T-helper 9 cell (primary cell): Measurements from ENCODE around the gene RRBP1.
"Not testable (repeated sequence)": the region's sequence is repeated elsewhere in the genome, so short reads cannot be mapped to it uniquely, and the experiment has no call there.

Source experiments
- DNase-seq: peaks from one replicate; pipeline ENCODE4 v3.0.0-alpha.2; 2020

The RRBP1 gene

GRCh38 chr20:17661121-17661744 is 20.8 kb downstream of the RRBP1 start:
- DNase-seq, result no peak

DNA sequence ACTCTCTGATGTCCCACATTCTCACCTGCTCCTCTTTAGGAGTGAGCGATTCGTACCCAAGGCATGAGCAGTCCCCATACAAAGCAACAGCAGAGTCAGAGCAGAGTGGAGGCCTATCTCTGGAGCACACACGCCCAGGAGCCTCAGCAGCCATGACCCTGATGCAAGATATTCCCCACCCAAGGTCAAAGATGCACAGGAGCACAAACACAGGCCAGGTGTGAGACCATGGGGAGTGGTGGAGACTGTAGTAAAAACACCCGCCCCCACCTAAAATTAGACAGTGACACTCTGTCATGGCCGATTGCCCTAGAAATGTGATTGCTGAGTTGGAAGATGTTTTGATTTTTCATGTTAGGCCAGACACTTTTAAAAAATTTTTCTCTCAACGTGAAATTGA is 21.4 kb downstream of the RRBP1 start:
- DNase-seq, result no peak

- DNase-seq, result no peak
Observed at GRCh38 chr20:17659801-17660200, 22.2 kb downstream of the RRBP1 start.

DNA sequence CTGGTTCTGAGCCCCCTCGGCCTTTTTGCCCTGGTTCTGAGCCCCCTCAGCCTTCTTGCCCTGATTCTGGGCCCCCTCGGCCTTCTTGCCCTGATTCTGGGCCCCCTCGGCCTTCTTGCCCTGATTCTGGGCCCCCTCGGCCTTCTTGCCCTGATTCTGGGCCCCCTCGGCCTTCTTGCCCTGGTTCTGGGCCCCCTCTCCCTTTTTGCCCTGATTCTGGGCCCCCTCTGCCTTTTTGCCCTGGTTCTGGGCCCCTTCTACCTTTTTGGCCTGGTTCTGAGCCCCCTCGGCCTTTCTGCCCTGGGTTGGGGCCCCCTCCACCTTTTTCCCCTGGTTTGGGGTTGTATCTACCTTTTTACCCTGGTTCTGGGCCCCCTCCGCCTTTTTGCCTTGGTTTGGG is 22.7 kb downstream of the RRBP1 start:
- not testable (repeated sequence) for DNase-seq

DNA sequence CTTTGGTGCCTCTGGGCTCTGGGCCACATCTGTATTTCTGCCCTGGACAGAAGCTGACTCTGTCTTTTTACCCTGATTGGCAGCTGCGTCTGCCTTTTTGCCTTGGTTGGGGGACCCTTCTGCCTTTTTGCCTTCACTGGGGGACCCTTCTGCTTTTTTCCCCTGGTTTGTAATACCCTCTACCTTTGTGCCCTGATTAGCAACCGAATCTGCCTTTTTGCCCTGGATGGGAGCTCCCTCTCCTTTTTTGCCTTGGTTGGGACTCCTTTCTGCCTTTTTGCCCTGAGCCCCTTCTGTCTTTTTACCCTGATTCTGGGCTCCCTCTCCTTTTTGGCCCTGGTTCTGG is 23.4 kb downstream of the RRBP1 start:
- no peak for DNase-seq

- DNase-seq, result no peak
Observed at GRCh38 chr20:17657898-17658647, 24.0 kb downstream of the RRBP1 start.

DNA sequence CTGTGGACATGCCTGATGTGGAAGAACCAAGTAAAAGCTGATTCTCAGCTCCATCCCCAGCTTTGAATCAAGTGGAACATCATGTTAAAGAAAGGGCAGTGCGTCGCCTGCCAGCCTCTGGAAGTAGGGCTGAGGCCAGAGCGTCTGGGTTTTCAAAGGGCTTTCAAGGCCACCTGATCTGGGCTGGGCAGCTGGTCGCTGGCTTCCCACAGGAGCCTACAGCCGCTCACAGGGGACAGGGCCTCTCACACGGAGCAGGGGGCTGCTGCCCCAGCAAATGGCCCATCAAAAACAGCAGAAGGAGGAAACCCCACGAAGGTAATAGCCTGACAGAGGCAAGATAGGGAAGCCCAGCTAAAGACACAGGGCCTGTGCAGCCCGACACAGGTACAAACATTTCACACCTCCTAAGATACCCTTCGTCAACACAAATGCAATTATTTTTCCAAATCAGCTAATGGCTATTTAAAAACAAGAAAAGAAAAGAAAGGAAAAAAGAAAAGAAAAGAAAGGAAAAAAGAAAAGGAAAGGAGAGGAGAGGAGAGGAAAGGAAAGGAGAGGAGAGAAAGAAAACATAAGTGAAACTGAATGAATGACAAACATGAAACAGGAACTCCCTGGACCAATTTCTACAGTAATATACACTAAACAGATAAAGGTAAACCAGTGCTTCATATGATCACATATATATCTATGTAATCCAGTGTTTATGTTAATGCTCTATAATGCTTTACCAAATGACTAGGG is 24.8 kb downstream of the RRBP1 start:
- no peak for DNase-seq

- DNase-seq, result no peak
Observed at GRCh38 chr20:17655865-17656479, 26.1 kb downstream of the RRBP1 start.

DNA sequence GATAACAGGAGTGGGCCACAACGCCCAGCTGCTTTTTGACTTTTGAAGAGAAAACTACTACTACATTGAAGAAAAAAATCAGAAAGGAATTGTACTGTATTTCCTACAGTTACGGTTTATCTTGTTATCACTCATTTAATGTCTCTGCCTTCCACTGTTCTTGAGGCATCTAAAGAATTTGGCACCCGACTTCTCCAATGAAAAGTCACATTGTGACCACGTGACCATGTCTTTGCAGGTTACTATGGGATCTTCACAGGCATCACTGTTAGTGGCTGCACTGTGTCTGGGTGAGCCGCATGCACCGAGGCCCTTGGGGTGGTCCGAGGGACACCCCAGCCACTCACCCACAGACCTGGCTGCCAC is 26.8 kb downstream of the RRBP1 start:
- DNase-seq, result no peak

DNA sequence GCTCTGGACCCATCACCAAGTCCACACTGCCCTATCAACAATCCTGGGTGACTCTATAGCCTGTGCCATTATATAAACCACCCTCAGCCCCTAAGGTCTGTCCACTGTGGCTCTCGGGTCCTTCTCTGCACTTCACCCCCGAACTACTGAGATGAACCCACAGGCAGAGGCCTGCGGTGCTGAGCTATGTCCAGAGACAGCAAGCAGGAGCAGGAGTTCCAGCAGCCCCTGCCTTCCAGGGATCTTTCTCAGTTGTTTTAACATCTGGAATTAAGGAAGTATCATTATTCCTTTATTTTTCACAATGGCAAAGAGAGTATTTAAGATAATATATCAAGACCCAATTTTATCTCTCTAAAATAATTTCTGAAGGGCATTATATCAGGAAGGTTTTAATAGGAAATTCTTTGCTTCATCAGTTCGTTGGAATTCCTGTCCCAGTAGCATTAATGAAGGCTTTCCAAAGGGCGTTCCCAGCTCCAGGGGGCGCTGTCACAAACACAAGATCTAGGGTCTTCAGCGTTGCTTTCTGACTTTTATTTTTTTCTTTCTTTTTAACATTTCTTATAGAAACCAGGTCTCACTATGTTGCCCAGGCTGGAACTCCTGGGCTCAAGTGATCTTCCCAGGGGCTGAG is 27.3 kb downstream of the RRBP1 start:
- DNase-seq, result peak; percentile 11

GRCh38 chr20:17653835-17654648 is 28.0 kb downstream of the RRBP1 start:
- DNase-seq, result no peak

DNA sequence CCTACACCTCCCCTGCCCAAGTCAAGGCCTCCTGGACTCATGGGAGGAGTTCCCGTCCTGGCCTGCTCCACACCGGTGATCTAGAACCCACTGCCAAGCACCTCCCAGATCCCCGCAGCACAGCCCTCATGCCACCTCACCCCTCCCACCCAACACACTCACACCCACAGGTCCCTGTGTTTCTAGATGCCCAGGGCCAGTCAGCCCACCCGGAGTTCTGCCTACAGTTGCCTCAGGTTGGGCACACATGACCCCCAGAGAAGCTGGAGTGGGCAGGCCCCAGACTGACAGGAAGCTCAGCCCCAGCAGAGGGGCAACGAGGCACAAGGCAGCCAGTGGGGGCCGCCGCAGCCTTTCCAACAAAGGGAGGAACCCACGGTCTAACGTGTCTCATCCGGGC is 29.6 kb downstream of the RRBP1 start:
- no peak for DNase-seq

DNA sequence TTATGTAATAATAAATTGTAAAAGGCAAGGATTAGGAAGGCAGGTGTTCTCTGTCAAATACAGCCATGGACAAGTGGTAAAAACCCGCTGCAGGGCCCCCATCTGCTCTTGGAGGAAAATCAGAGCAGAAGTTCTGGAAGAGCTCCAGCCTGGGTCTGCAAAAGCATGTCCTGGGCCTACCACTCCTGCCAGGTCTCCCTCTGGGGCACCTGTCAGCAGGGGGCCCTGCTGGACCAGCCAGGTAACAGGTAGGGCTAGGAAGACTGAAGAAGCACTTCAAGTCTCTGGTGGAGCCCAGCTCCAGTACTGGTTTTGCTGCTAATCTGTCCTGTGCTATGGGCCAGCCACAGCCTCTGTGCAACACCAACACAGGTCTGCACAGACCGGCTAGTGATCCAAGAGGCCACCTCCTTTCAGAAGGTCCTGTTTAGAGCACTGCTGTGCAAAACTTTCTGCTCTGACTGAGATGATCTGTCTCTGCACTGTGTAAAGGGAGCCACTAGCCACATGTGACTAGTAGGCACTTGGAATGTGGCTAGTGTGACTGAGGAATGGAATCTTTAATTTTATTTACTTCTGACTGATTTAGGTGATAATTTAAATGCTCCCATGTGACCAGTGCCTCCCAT is 30.2 kb downstream of the RRBP1 start:
- no peak for DNase-seq

DNA sequence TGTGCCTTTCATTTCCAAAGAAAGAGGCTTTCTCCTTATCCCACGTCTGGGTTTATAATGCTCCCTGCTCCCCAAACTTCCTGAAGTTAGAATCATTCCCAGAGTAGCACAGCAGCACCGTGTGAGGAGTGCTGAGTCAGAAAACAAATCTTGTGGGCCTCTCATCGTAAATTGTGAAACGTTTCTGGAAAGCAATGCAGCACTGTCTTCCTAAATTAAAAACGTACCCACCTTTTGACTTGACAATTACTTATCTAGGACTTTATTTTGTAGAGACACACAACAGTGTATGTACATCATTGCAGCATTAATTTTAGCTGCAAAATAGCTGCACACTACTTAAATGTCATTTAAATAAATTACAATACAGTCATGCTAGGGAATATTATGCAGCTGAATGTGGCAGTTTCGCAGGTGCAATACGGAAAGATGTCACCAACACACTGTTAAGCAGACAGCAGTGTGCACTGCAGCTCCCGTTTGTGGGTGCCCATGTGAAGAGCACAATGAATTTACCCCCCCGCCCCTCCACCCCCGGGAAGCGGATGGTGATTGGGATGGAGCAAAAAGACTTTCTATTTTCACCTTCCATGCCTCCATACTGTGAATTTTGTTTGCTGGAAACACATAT is 30.8 kb downstream of the RRBP1 start:
- no peak for DNase-seq

DNA sequence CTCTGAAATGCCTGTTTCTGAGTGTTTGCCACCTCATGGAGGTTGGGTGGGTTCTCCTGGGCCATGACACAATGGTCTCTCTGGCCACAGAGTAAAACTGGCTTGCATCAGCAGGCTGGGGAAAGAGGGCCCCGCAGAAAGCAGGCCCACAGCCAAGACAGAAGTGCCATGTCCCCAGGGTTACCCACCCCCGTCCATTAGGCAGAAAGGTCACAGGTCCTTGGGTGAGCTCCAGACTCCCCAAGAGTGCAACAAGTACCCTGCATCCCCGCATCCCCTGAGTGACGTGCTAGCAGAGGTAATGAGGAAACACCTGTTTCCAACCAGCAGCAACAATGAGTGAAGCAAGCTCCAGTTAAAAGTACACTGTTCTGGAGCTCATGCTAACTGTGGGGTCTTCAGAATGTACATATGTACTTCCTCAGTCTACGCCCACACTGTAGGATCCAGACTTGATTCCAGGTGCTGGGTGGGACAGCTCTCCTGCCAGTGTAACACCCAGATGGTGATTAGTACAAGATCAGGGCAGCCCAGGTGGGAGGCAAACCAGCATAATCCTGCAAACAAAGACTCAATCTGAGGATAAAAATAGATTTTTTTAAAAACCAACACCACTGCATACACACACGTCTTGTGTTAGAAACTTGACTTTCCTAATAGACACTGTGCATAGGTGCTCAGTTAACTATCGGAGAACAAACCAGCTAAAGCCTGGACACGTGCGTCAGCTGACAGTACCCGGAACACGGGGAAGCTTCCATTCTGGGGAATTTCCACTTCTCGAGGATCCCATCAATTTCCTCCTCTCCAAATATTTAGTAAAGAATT is 31.5 kb downstream of the RRBP1 start:
- no peak for DNase-seq

DNA sequence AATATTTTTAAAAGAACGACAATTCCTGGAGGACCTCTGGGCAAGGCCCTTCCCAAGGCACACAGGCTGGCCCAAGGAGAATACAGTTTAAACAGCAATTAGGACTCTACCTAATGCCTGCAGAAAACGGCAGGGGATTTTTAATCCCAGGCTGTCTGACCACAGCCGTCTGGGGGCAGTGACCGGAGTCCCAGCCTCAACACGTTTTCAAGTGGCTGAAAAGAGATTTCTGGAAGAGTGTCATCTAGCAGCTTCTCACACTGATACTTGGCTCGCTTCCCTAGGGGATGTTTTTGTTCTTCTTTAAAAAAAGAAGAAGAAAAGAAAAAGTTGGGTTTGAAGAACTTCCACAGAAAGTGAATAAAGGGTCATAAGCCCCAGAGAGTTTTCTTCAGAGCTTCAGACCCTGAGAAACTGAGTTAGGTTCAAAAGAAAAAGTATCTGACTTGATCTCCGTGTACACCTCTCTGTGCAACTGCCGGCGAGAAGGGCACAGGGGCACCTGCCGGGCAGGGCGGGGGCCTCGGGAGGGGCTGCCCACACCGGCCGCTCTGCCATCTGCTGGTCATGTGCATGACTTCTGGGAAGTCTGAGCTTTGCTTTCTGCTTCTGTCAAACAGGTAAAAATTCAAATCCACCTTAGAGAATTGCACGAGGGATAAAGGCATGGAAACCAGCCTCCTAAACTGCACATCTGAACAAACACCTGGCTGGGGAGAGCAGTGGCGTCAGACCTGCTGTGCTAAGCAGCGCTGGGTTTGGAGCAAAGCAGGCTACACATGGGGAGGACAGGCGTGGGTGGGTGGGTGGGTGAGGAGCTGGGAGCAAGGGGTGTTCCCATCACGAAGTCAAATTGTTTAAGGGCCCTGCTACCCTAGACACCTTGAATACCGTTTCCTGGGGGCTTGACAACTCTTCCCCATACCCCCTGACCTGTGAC is 33.0 kb downstream of the RRBP1 start:
- no peak for DNase-seq

DNA sequence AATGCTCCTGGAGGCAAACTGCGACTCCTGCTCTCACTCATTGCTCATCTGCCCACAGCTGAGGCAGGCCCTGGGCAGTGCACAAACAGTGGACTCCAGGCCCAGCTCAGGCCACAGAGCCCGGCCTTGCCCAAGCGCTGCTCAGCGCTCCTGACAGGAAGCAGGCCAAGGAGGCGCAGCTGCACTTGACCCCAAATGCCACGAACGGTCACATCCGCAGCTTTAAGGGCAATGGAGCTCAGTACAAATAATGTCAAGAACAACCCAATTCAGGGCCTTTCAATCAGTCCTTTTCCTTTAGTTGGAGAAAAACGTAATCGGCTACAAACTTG is 33.8 kb downstream of the RRBP1 start:
- DNase-seq, result no peak

DNA sequence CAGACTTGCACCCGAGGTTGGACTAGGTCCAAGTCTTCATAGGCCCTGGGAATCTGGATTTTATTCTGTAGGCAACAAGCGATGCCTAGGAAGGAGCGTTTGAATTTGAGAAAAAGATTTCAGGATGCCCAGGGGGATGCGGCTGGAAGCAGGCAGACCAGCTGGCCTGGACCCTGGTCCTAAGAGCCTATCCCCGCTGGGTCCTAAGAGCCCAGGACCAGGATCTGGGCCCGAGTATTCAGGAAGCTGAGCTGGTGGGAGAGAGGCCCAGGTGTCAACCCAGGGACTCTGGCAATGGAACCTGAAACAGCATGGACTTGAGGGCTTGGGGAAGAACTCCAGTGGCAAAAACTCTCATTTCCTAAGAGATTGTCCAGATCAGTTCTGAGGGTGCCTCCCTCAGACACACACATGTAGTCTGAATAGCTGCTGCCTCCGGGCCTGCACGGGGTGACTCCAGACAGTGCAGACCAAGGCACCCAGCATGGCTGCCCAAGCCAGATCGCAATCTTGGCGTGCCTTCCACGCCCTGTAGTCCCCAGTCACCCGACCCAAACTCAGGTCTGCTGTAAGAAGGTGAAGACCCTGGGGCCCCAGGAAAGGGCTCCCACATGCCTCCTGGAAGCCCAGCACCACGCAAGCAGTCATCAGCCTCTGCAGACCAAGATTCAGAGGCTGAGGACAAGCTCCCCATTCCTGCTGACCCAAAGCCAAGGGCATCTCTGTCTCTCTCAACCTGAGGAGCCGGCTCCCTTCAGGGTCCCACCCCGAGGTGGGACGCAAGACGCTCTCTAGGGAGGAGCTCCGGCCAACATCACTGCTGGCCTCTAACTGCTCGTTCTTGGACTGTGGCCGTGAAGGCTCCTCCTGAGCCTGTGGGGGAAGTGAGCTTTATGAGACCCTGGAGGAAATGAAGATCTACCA is 34.4 kb downstream of the RRBP1 start:
- DNase-seq, result no peak
